Vagina (tissue), 2 donors: ENCODE measurements around the gene LMBR1L. TPM values are rescaled to one million over a fixed set of nuclear protein-coding genes. Genes with fewer than 3 reads are reported as not detected.

Experiments used
- DNase-seq, 2 donors: peaks; one replicate each; pipeline ENCODE4 v3.0.0-alpha.2; 2017; ENCODE audit errors: extremely low spot score in 2 of 2
- H3K27ac ChIP-seq: fragments of 200-600 bp; sonication (generic); one replicate; pipeline ENCODE4 v1.5.1; 2019
- H3K27me3 ChIP-seq: fragments of 200-600 bp; sonication (generic); one replicate; pipeline ENCODE4 v1.5.1; 2019
- H3K36me3 ChIP-seq, 2 donors: fragments of 200-600 bp; sonication (generic); one replicate each; pipeline ENCODE4 v1.5.1; 2017 to 2019
- H3K4me1 ChIP-seq: fragments of 200-600 bp; sonication (generic); one replicate; pipeline ENCODE4 v1.5.1; 2019
- H3K4me3 ChIP-seq, 2 donors: fragments of 200-600 bp; sonication (generic); 1 replicate in 1 of 2; 2 replicates in 1 of 2; pipeline ENCODE4 v1.5.1; 2016 to 2019
- H3K9me3 ChIP-seq: fragments of 200-600 bp; sonication (generic); one replicate; pipeline ENCODE4 v1.5.1; 2019
- POLR2A ChIP-seq, 2 donors: fragments of 450-650 bp; IDR thresholded peaks; one replicate each; pipeline ENCODE4 v1.6.1; 2017; ENCODE audit warnings: antibody characterized with exemption in 2 of 2, mild to moderate bottlenecking in 2 of 2, moderate library complexity in 2 of 2
- POLR2AphosphoS5 ChIP-seq, 2 donors: sonication (generic); formaldehyde crosslinking; IDR thresholded peaks; one replicate each; pipeline ENCODE4 v1.9.0; 2017; ENCODE audit warnings: antibody characterized with exemption in 2 of 2, mild to moderate bottlenecking in 2 of 2, low read depth in 1 of 2; ENCODE audit not compliant: insufficient read depth in 1 of 2
- intact Hi-C: fragments of 100-400 bp; cut with DNase I; formaldehyde crosslinking; loops from one replicate; pipeline ENCODE4 v1.15.1; 2023
- total RNA-seq: library from RNA; depleted of rRNA; stranded (reverse); fragments of >200 nt; gene quantifications from one replicate; pipeline ENCODE4 v1.2.3, GENCODE V29; 2016
- TF ChIP-seq, protein P1 (sequence below), 3 experiments: fragments of 450-650 bp in 2 of 3; fragments of 200-600 bp in 1 of 3; sonication (generic) in 1 of 3; IDR thresholded peaks; one replicate each; pipeline ENCODE4 v1.5.1; 2017 to 2019; ENCODE audit warnings: antibody characterized with exemption in 3 of 3, mild to moderate bottlenecking in 2 of 3, moderate library complexity in 2 of 3

The LMBR1L gene
- total RNA-seq, 1 donor from 2014 or later, result 53.3 TPM

DNA sequence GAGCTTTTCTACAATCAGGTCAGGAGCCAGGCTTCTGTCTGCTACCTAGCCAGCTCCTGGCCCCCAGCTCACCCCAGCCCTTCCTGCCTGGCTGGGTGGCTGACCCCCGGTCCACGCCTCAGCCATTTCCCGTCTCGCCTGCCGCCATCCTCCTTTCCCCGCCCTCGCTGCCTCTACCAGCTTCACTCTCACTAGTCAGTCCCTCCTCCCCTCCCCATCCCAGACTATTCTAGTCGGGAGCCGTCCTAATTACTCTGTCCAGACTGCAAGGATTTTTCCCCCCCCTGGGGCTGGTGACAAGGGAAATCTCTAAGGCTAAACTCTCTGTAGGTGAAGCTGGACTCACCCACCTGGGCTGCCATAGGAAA is 16.9 kb downstream of the LMBR1L start:
- DNase-seq, result no peak
- H3K9me3 ChIP-seq, result no peaks in the 10 kb centered on the region
- H3K27ac ChIP-seq, result no peak overlapping the region
- H3K27me3 ChIP-seq, result no peaks in the 10 kb centered on the region
- H3K4me1 ChIP-seq, result peaks cover 53% of the 10 kb centered on the region
- TF ChIP-seq POLR2AphosphoS5 (IDR thresholded peaks at IDR 0.05; ENCODE audit: insufficient read depth in 1 of 2, low read depth in 1 of 2) (no peak), POLR2A (IDR thresholded peaks at IDR 0.05) (no peak)
- TF ChIP-seq, protein P1, sequence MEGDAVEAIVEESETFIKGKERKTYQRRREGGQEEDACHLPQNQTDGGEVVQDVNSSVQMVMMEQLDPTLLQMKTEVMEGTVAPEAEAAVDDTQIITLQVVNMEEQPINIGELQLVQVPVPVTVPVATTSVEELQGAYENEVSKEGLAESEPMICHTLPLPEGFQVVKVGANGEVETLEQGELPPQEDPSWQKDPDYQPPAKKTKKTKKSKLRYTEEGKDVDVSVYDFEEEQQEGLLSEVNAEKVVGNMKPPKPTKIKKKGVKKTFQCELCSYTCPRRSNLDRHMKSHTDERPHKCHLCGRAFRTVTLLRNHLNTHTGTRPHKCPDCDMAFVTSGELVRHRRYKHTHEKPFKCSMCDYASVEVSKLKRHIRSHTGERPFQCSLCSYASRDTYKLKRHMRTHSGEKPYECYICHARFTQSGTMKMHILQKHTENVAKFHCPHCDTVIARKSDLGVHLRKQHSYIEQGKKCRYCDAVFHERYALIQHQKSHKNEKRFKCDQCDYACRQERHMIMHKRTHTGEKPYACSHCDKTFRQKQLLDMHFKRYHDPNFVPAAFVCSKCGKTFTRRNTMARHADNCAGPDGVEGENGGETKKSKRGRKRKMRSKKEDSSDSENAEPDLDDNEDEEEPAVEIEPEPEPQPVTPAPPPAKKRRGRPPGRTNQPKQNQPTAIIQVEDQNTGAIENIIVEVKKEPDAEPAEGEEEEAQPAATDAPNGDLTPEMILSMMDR (IDR thresholded peaks at IDR 0.05), result no peak
- intact Hi-C loops, result loop anchor here (10.0 kb wide), 1 partner anchor 141 kb away; no protein-coding TSS in a partner anchor
- H3K36me3 ChIP-seq, result peaks cover 3 to 17% of the 10 kb centered on the region in 2 donors
- peak overlapping the region; percentile 30 to 39 for H3K4me3 ChIP-seq

GRCh38 chr12:49092816-49093406 is 17.7 kb downstream of the LMBR1L start:
- Histone ChIP-seq H3K27ac (no peak overlapping the region), H3K27me3 (no peaks in the 10 kb centered on the region), H3K4me1 (peaks cover 59% of the 10 kb centered on the region), H3K4me3 (no peak overlapping the region), H3K9me3 (no peaks in the 10 kb centered on the region), H3K36me3 (peaks cover 3 to 11% of the 10 kb centered on the region in 2 donors)
- intact Hi-C loops, result loop anchor here (10.0 kb wide), 1 partner anchor 142 kb away; no protein-coding TSS in a partner anchor
- DNase-seq, result no peak
- TF ChIP-seq POLR2AphosphoS5 (IDR thresholded peaks at IDR 0.05; ENCODE audit: insufficient read depth in 1 of 2, low read depth in 1 of 2) (no peak), POLR2A (IDR thresholded peaks at IDR 0.05) (no peak)
- TF ChIP-seq, protein P1 (IDR thresholded peaks at IDR 0.05), result no peak

DNA sequence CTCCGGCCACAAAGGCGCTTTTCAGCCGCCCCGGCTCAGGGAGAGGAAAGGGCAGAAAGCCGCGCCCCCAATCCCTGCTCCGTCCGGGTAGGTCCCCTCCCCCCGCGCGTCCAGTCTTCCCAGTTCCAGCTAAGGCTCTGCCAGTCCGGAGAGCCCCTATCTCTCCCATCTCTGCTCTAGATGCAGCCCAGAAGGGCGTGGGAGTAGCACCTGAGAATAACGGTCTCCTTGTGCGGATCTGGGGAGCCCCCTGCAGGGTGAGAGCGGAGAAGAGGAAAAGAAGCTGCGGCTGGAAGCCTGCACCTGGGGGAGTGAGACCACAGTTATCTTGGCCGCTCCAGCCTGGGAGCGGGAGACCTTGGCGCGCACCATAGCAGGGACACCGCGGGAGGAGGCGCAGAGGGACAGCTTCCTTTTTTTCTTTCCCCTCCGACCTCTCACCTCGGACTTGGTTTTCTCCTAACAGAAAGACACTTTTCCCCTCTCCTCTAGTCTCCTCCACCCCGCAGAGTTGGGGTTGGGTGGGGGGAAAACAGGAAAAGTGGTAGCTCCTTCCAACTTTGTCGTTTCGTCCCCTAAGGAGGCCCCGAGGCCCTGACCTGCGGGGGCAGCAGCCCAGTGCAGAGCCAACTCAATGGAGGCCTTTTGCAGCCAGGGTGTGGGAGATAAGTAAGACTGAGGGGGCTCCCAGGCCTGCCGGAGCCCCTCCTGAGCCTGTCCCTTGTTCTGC is 18.4 kb downstream of the LMBR1L start:
- DNase-seq, result no peak
- Histone ChIP-seq H3K27ac (no peak overlapping the region), H3K4me1 (peaks cover 59% of the 10 kb centered on the region), H3K4me3 (peak overlapping the region; percentile 14 to 21), H3K27me3 (no peaks in the 10 kb centered on the region), H3K9me3 (no peaks in the 10 kb centered on the region), H3K36me3 (peaks cover 0 to 5% of the 10 kb centered on the region in 2 donors)
- intact Hi-C loops, result loop anchor here (10.0 kb wide), 1 partner anchor 143 kb away; no protein-coding TSS in a partner anchor
- no peak for TF ChIP-seq POLR2AphosphoS5 (IDR thresholded peaks at IDR 0.05; ENCODE audit: insufficient read depth in 1 of 2, low read depth in 1 of 2)
- TF ChIP-seq, protein P1 (IDR thresholded peaks at IDR 0.05), result no peak
- no peak for TF ChIP-seq POLR2A (IDR thresholded peaks at IDR 0.05)

- DNase-seq, result no peak
- Histone ChIP-seq H3K27me3 (no peaks in the 10 kb centered on the region), H3K4me1 (peaks cover 59% of the 10 kb centered on the region), H3K27ac (no peak overlapping the region), H3K36me3 (no peaks in the 10 kb centered on the region), H3K9me3 (no peaks in the 10 kb centered on the region), H3K4me3 (peak overlapping the region; percentile 14 to 21)
- intact Hi-C loops, result loop anchor here (10.0 kb wide), 1 partner anchor 143 kb away; no protein-coding TSS in a partner anchor
- TF ChIP-seq POLR2A (IDR thresholded peaks at IDR 0.05), result no peak
These were observed 18.9 kb downstream of the LMBR1L start for GRCh38 chr12:49091836-49092085.

DNA sequence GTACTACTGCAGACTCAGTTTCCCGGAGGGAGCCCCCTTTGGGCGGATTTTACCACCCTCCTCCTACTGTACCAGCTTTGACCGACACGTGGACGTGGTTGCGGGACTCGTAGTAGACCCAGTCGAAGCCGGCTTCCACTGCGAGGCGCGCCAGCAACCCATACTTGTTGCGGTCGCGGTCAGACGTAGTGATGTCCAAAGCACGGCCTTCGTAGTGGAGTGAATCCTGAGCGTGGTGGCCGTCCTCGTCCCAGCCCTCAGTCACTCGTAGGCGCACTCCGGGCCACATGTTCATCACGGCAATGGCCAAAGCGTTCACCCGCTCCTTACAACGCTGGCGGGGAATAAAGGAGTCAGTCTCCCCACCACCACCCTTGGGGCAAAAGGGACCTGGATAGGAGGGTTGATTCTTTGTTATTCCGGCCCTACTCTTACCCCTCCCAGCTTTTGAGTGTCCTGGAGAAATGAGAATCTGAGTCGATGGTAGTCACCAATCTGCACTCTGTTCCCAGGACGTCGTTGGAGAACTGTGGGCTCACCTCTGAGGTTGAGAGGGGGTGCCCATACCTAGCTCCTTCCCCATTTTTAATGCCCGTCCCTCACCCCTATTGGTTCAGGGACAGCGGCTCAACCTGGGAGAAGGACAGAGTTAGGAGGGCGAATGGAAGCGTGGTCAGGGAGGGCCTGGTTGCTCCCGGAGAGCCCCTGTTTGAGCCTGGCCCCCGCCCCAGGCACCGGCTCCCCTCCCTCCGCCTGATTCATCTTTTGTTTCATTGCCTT is 19.4 kb downstream of the LMBR1L start:
- H3K27ac ChIP-seq, result no peak overlapping the region
- no peaks in the 10 kb centered on the region for H3K36me3 ChIP-seq
- no peaks in the 10 kb centered on the region for H3K9me3 ChIP-seq
- intact Hi-C loops, result loop anchor here (10.0 kb wide), 1 partner anchor 144 kb away; no protein-coding TSS in a partner anchor
- DNase-seq, result no peak
- no peak for TF ChIP-seq POLR2AphosphoS5 (IDR thresholded peaks at IDR 0.05; ENCODE audit: insufficient read depth in 1 of 2, low read depth in 1 of 2)
- TF ChIP-seq, protein P1 (IDR thresholded peaks at IDR 0.05), result no peak
- TF ChIP-seq POLR2A (IDR thresholded peaks at IDR 0.05), result no peak
- H3K4me1 ChIP-seq, result peaks cover 59% of the 10 kb centered on the region
- peak overlapping the region; percentile 14 to 21 for H3K4me3 ChIP-seq
- no peaks in the 10 kb centered on the region for H3K27me3 ChIP-seq
